Adrenal gland (tissue), 12 donors: ENCODE results near the gene TENM4. TPM values are rescaled to one million over a fixed set of nuclear protein-coding genes. Genes with fewer than 3 reads are reported as not detected.

ENCODE experiments used
- DNase-seq, 7 donors: peaks; one replicate each; pipeline ENCODE4 v3.0.0-alpha.2; 2019 to 2020
- H3K27ac ChIP-seq, 5 donors: fragments of 200-600 bp; sonication (generic) in 4 of 5; 1 replicate in 3 of 5; 2 replicates in 2 of 5; pipeline versions ENCODE4 v1.5.1 to v1.8.0; 2016 to 2020; ENCODE audit warnings: mild to moderate bottlenecking in 1 of 5
- H3K27me3 ChIP-seq: fragments of 200-600 bp; 2 replicates; pipeline ENCODE4 v1.8.0; 2021
- H3K36me3 ChIP-seq, 2 donors: fragments of 200-600 bp; replicated peaks in 1 of 2; 1 replicate in 1 of 2; 2 replicates in 1 of 2; pipeline versions ENCODE4 v1.5.1 to v1.8.0; 2018 to 2022
- H3K4me1 ChIP-seq, 2 donors: fragments of 200-600 bp; replicated peaks in 1 of 2; 1 replicate in 1 of 2; 2 replicates in 1 of 2; pipeline versions ENCODE4 v1.5.1 to v1.8.0; 2018 to 2021
- H3K4me3 ChIP-seq, 4 donors: fragments of 200-600 bp; sonication (generic) in 3 of 4; one replicate each; pipeline ENCODE4 v1.5.1; 2016 to 2018
- H3K9me3 ChIP-seq, 3 donors: fragments of 200-600 bp; sonication (generic) in 1 of 3; replicated peaks in 1 of 3; 1 replicate in 2 of 3; 2 replicates in 1 of 3; pipeline versions ENCODE4 v1.5.1 to v1.8.0; 2016 to 2021
- CTCF ChIP-seq, 6 experiments: fragments of 450-650 bp in 4 of 6; fragments of 200-600 bp in 2 of 6; sonication (generic) in 1 of 6; IDR thresholded peaks; 1 replicate in 5 of 6; 2 replicates in 1 of 6; pipeline versions ENCODE4 v1.5.1 to v1.8.0; 2016 to 2021; ENCODE audit warnings: antibody characterized with exemption in 6 of 6, mild to moderate bottlenecking in 2 of 6, moderate library complexity in 1 of 6
- POLR2A ChIP-seq, 2 donors: fragments of 450-650 bp; IDR thresholded peaks; one replicate each; pipeline ENCODE4 v1.6.1; 2017; ENCODE audit warnings: antibody characterized with exemption in 2 of 2, mild to moderate bottlenecking in 2 of 2, moderate library complexity in 1 of 2
- WGBS, 4 donors: extraction: QIAGEN DNeasy Blood & Tissue Kit in 2 of 4; methylation state at CpG; one replicate each; pipeline versions ENCODE4 v1.1.5 to v1.1.7; 2013 to 2017; 5-methylcytosine and 5-hydroxymethylcytosine counted together
- intact Hi-C, 2 donors: fragments of 100-400 bp; cut with DNase I; formaldehyde crosslinking; loops; one replicate each; pipeline versions ENCODE4 v1.14.1 to v1.15.0; 2022 to 2023
- polyA plus RNA-seq, 3 donors: library from polyadenylated mRNA; stranded (reverse); fragments of 200-250 nt in 2 of 3; fragments of 350-450 nt in 1 of 3; fragmentation: Illumina TruSeq in 1 of 3; extraction: RNeasy Lipid Tissue Mini Kit (QIAGEN cat#74804) in 1 of 3; gene quantifications; one replicate each; pipeline ENCODE4 v1.2.3, GENCODE V29; 2013 to 2014
- total RNA-seq, 9 donors: library from RNA; depleted of rRNA in 4 of 9; stranded (reverse); fragments of >200 nt in 4 of 9; fragments of 120-200 nt in 1 of 9; fragmentation: NEBNext Ultra II Directional in 1 of 9; extraction: Animal tissue kit (Norgen Biotek cat#: 25700) in 1 of 9; gene quantifications; one replicate each; pipeline versions ENCODE4 v1.1.0 to v1.2.4, GENCODE V29; 2013 to 2023
- donor health status: healthy with polysubstance abuse.
- donor health status: Bipolar disorder and iron deficiency.
- donor health status: DM: yes; HTN: yes; CAD: no.
- donor health status: DM: no; HTN: no; CAD: no.
- donor health status: DM: no; HTN: no; CAD: no.
- donor health status: DM: yes; HTN: yes; CAD: no.

TENM4 gene
- total and polyA plus RNA-seq, 12 donors: 0.74 to 24.9 (median 6.7) TPM

- no peak for DNase-seq
- WGBS, 4 donors: 89 to 100% (median 97%) methylated on average over 3 of the region's 3 CpGs
- Histone ChIP-seq H3K9me3 (no peaks in the 10 kb centered on the region), H3K4me3 (no peak overlapping the region), H3K27ac (no peak overlapping the region), H3K4me1 (no peaks in the 10 kb centered on the region), H3K36me3 (no peaks in the 10 kb centered on the region), H3K27me3 (no peaks in the 10 kb centered on the region)
- no peak for TF ChIP-seq POLR2A (IDR thresholded peaks at IDR 0.05)
- TF ChIP-seq CTCF (IDR thresholded peaks at IDR 0.05): no peak
- intact Hi-C loops: no loop called here
Measured at GRCh38 chr11:78762105-78762504, 678.7 kb downstream of the TENM4 start.

GRCh38 chr11:78759071-78759470 lies 681.8 kb downstream of the TENM4 start:
- Histone ChIP-seq H3K27me3 (no peaks in the 10 kb centered on the region), H3K27ac (no peak overlapping the region), H3K9me3 (no peaks in the 10 kb centered on the region), H3K4me3 (no peak overlapping the region), H3K4me1 (no peaks in the 10 kb centered on the region), H3K36me3 (no peaks in the 10 kb centered on the region)
- DNase-seq: no peak
- TF ChIP-seq POLR2A (IDR thresholded peaks at IDR 0.05) (no peak), CTCF (IDR thresholded peaks at IDR 0.05) (no peak)
- 58 to 69% (median 64%) methylated on average over 4 of the region's 4 CpGs for WGBS, 4 donors
- intact Hi-C loops: no loop called here

- intact Hi-C loops: no loop called here
- no peaks in the 10 kb centered on the region for H3K4me1 ChIP-seq
Measured at GRCh38 chr11:78753297-78753696, 687.5 kb downstream of the TENM4 start.

GRCh38 chr11:78752494-78752893 lies 688.3 kb downstream of the TENM4 start:
- Histone ChIP-seq H3K27me3 (no peaks in the 10 kb centered on the region), H3K4me3 (no peak overlapping the region)
- WGBS, 4 donors: 85 to 100% (median 93%) methylated on average over 2 of the region's 2 CpGs

More at GRCh38 chr11:78753297-78753696, 687.5 kb downstream of the TENM4 start:
- Histone ChIP-seq H3K27ac (no peak overlapping the region), H3K4me3 (no peak overlapping the region), H3K9me3 (no peaks in the 10 kb centered on the region), H3K36me3 (no peaks in the 10 kb centered on the region), H3K27me3 (no peaks in the 10 kb centered on the region)
- no peak for DNase-seq
- no peak for TF ChIP-seq POLR2A (IDR thresholded peaks at IDR 0.05)
- TF ChIP-seq CTCF (IDR thresholded peaks at IDR 0.05): no peak
- WGBS, 4 donors: 79 to 87% (median 86%) methylated on average over 1 of the region's 1 CpG

More at GRCh38 chr11:78752494-78752893, 688.3 kb downstream of the TENM4 start:
- no peaks in the 10 kb centered on the region for H3K36me3 ChIP-seq
- intact Hi-C loops: no loop called here
- H3K27ac ChIP-seq: no peak overlapping the region
- no peak for TF ChIP-seq POLR2A (IDR thresholded peaks at IDR 0.05)
- no peak for TF ChIP-seq CTCF (IDR thresholded peaks at IDR 0.05)
- H3K4me1 ChIP-seq: no peaks in the 10 kb centered on the region
- no peaks in the 10 kb centered on the region for H3K9me3 ChIP-seq
- DNase-seq: no peak
